Ishikawa (cell line): ENCODE results near the gene DENND1A.

Source experiments
- CREB1 ChIP-seq: IDR thresholded peaks from 2 replicates; pipeline ENCODE4 v1.6.1; 2012; ENCODE audit warnings: low read depth
- EP300 ChIP-seq: IDR thresholded peaks from 2 replicates; pipeline ENCODE4 v1.6.1; 2012; ENCODE audit warnings: borderline replicate concordance
- RAD21 ChIP-seq: IDR thresholded peaks from 2 replicates; pipeline ENCODE4 v1.6.1; 2012; ENCODE audit warnings: low read depth
- TF ChIP-seq, protein P1 (sequence below): IDR thresholded peaks from 2 replicates; pipeline ENCODE4 v1.6.1; 2012

GRCh38 chr9:123550797-123551196, 379.1 kb downstream of the DENND1A start:
- no peak for TF ChIP-seq CREB1
- no peak for TF ChIP-seq RAD21
- TF ChIP-seq, protein P1, sequence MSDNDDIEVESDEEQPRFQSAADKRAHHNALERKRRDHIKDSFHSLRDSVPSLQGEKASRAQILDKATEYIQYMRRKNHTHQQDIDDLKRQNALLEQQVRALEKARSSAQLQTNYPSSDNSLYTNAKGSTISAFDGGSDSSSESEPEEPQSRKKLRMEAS: no peak
- no peak for TF ChIP-seq EP300
